GM18861 (cell line): Measurements from ENCODE around the gene CHAC1.
"Not testable (repeated sequence)": the region's sequence is repeated elsewhere in the genome, so short reads cannot be mapped to it uniquely, and the experiment has no call there.

Experiments used
- ATAC-seq: cut with Tn5 transposase; IDR thresholded peaks from one replicate; pipeline ENCODE4 v1.9.1; 2021; ENCODE audit not compliant: unreplicated experiment

CHAC1 gene

GRCh38 chr15:40936709-40937666 is 16.3 kb upstream of the CHAC1 start:
- ATAC-seq = no peak

DNA sequence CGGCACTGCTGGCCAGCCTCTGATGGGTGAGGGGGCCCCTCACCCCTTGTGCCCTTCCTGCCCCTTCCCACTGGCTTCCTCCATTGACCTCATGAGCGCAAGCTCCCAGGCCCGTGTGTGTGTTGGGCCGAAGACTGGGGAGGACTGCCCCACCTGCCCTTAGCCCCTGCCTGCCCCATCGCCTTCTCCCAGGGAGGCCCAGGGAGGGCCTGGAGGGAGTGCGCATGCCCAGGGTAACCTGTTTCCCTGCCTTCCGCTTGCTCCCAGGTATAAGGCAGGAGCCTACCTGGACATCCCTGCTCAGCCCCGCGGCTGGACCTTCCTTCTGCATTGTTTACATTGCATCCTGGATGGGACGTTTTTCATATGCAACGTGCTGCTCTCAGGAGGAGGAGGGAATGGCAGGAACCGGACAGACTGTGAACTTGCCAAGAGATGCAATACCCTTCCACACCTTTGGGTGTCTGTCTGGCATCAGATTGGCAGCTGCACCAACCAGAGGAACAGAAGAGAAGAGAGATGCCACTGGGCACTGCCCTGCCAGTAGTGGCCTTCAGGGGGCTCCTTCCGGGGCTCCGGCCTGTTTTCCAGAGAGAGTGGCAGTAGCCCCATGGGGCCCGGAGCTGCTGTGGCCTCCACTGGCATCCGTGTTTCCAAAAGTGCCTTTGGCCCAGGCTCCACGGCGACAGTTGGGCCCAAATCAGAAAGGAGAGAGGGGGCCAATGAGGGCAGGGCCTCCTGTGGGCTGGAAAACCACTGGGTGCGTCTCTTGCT is 15.3 kb upstream of the CHAC1 start:
- ATAC-seq = no peak

- ATAC-seq = no peak
These were observed 14.8 kb upstream of the CHAC1 start for GRCh38 chr15:40938536-40938870.

GRCh38 chr15:40940296-40940801 is 12.9 kb upstream of the CHAC1 start:
- ATAC-seq = no peak

DNA sequence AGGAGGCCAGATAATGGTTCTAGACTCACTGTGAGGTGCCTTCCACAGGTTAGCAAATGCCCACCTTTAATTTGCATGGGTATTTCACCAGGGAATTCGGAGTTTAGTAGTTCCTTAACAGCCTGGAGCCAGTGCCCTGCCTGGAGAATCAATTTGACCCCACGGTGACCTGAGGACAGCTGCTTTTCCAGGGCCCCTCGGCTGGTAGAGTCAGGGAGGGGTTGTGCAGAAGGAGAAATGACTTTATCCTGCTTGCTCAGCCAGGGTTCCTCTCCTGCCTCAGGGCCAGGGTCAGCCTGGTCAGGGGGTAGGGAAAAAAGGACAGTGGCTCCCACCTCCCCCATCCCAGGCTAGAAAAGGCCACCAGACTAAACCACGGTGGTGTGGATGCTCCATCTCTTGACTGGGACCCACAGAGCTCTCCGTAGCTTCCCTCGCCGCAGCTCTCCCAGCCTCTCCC is 12.2 kb upstream of the CHAC1 start:
- no peak for ATAC-seq

DNA sequence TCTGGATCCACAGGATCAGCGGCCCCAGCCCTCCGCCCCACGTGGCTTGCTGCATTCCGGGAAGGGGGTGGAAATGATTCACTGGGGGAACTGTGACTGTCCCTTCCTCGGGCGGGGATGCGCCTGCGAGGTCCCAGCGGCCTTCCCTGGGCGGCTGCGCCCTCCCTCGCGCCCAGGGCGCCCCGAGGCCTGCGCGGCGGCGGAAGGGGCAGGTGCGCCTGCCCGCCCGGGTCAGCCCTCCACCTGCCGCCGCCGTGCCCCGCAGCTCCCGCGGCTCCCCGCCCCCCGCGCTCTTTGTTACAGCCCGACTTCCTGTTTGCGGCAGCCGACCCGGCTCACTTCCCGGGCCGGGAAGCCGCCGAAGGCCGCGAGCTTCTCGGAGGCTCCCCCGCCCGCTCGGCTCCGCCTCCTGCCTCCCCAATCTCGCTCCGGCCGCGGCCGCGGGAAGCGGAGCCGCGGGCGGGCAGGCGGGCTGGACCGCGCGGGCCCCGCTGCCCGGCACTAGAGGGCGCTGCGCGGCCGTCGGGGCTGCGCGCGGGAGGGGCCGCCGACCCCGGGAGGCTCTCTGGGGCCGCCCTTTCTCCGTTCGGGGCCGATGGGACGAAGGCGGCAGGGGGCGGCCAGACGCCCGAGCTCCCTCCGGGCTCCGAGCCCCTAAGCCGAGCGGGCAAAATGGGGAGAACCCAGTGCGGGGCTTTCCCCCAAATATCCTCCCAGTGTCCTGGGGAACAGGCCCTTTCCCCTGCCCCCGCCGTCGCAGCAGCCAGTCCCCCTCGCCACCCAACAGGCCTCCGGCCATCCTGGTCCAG is 11.5 kb upstream of the CHAC1 start:
- peak; percentile 45 for ATAC-seq

GRCh38 chr15:40942337-40942854 is 10.9 kb upstream of the CHAC1 start:
- no peak for ATAC-seq

- no peak for ATAC-seq
These were observed 10.4 kb upstream of the CHAC1 start for GRCh38 chr15:40942878-40943277.

DNA sequence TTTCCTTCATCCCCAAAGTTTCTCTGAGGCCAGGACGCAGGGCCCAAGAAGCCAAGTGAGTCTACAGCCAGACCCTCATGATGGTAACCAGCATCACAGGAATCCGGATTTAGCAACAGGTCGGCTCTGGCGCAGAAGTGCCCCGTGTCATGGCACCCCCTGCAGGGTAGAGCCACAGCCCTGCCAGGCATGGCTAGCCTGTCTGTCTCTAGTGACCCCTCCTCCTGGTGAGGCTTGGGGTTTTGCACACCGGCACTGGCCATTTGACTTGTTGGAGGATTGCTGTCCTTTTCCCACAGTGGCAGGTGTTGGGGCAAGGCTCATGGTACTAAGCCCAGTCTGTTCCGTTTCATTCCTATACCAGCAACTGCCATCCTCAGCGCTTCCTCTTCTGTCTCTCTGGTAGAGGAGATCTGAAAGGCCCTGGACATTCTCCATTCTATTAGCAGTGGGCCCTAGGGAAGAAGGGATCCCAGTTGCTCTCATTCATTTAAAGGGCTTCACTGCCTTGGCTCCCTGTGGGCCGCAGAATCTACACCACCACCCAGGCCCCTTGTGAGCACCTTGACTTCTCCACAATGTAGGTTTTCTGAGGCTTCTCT is 9.4 kb upstream of the CHAC1 start:
- no peak for ATAC-seq

DNA sequence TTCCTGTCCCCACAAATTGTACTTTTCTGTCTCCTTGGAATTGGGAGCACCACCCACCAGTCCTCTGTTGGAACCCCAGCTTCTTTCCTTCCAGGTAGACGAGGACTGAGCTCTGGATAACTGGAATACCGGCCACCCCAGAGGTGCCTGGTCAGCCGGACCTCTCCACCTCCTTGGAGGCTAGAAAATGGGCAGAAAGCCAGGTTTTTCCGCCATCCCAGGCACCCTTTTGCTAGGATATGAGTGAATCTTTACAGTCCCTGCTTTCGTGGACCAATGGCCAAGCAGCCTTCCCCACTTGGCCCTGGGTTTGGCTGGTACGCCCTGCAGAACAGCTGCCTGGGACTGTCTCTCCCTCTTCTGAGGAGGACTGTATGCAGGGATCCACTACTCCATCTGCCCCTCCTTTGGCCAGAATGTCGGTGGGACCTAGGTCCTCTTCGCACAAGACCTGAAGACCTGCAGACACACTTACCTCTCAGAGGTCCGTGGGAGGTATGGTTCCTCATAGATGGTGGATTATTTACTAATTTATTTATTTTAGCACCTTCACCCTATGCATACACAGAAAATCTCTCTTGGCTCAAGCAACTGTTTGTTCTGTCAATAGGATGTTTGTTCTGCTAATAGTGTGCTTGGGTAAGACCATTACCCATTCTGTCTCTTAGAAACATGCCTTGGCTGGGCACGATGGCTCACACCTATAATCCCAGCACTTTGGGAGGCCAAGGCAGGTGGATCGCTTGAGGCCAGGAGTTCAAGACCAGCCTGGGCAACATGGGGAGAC is 8.6 kb upstream of the CHAC1 start:
- no peak for ATAC-seq

DNA sequence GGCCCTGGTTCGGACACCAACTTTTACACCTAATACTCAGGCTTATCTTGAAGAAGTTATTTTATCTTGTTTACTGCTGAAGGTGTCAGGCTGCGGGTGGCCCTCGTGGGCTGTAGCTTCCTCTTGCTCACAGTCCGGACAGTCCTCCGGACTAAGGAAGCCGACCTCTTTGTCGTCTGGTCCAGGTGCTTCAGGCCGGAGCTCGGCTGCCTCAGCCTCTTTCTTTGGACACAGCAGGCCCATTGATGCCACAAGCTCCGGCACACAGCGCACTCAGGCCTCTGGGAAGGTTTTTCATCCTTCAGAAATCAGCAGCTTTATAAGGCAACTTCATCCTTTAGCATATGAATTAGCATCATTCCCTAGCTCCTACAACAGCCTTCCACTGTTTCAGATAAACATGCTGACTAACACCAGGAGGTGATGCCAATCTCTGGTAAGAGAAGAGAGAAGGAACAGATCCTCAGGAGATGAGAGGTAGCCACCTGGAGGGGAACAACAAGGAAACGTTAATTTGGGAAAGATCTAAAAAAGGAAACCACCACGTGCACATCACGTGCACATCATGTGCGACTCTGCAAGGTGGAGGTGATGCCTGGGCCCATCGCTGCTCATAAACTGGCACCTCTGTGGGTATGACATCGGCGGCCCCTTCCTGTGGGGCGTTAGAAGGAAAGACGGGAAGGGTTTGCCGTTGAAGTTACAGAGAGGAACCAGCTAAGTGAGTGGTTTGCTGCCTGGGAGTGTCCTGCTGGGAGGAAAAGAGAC is 4.4 kb upstream of the CHAC1 start:
- ATAC-seq = no peak

- no peak for ATAC-seq
These were observed 3.5 kb upstream of the CHAC1 start for GRCh38 chr15:40949756-40950207.

- no peak for ATAC-seq
These were observed 1.5 kb upstream of the CHAC1 start for GRCh38 chr15:40951764-40952163.

DNA sequence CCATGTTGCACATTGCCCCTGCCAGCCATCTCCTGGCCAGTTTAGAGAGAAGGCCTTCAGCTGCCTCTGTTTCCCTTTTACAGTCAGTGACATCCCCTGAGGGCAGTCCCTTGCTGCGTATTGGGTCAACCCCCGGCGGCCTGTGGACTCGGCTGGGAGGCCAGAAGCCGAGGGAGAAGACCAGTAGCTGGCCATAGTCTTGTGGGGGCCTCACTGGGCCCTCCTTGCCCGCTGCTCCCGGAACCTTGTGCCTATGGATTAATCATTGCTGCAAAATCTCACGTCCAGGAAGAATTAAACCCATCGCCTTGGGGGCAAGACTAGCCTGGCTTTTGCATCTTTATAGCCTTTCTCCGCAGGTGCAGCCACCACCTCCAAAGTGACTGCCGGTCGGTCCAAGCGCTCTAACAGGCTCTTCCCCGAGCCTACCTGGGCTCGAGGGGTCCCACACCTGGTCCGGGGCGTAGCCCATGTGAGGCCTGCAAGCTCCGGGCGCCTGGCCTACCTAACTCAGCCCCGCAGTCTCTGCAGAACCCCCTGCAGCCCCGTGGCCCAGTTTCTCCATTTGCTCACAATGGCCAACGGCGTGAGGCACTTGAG is 870 bp upstream of the CHAC1 start:
- ATAC-seq = no peak

DNA sequence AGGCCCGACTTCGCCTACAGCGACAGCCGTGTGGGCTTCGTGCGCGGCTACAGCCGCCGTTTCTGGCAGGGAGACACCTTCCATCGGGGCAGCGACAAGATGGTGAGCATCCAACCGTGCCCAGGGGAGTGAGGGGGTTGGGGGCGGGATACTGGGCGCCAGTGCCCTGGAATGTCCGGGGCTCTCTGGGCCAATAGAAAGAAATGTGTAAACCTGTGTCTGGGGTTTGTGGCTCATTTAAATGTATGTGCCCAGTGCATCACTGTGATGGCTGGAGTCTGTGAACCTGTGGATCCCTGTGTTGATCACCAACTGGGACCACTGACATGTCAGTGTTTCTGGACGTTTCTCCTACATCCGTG is 423 bp downstream of the CHAC1 start:
- no peak for ATAC-seq

DNA sequence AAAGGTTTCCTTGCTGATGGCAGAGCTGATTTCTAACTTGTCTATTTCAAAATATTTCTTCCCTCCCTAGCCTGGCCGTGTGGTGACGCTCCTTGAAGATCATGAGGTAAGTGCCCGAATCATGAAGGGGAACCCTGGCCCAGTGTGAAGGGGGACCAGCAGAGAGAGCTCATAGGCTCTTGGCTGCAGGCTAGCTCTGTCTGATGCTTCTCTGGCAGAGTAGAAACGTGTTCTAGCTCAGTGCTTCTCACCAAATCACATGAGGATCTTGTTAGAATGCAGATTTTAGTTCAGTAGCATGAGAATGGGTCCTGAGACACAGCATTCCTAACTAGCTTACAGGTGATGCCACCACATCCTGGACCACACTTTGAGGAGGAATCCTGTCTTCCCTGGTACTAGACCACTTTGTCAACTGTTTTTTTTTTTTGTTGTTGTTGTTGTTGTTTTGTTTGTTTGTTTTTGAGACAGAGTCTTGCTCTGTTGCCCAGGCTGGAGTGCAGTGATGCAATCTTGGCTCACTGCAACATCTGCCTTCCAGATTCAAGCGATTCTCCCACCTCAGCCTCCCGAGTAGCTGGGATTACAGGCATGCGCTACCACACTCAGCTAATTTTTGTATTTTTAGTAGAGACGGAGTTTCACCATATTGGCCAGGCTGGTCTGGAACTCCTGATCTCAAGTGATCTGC is 1.0 kb downstream of the CHAC1 start:
- ATAC-seq = not testable (repeated sequence)

- no peak for ATAC-seq
These were observed 2.1 kb downstream of the CHAC1 start for GRCh38 chr15:40955141-40955903.
